Smooth muscle cell (in vitro differentiated cells): Measurements from ENCODE around the gene GSG1L. TPM values are rescaled to one million over a fixed set of nuclear protein-coding genes. Genes with fewer than 3 reads are reported as not detected.

Experiments
- DNase-seq: peaks from one replicate; lab custom pipeline; 2025; ENCODE audit not compliant: unreplicated experiment; lab: John Stamatoyannopoulos, UW
- H2AFZ ChIP-seq: fragments of 200-600 bp; sonication (generic); 2 replicates; pipeline ENCODE4 v1.6.0; 2016; ENCODE audit warnings: antibody characterized with exemption, low read depth, mild to moderate bottlenecking
- H3F3A ChIP-seq: fragments of 200-600 bp; sonication (generic); 2 replicates; pipeline ENCODE4 v1.6.0; 2017; ENCODE audit warnings: antibody characterized with exemption, low read depth
- H3K27ac ChIP-seq: fragments of 200-600 bp; sonication (generic); 2 replicates; pipeline ENCODE4 v1.5.1; 2016; ENCODE audit warnings: low read depth, mild to moderate bottlenecking
- H3K27me3 ChIP-seq: fragments of 200-600 bp; sonication (generic); 2 replicates; pipeline ENCODE4 v1.6.1; 2016; ENCODE audit warnings: low read depth, mild to moderate bottlenecking
- H3K36me3 ChIP-seq: fragments of 200-600 bp; sonication (generic); 2 replicates; pipeline ENCODE4 v1.5.1; 2016; ENCODE audit warnings: low read depth
- H3K4me1 ChIP-seq: fragments of 200-600 bp; sonication (generic); 2 replicates; pipeline ENCODE4 v1.5.1; 2016; ENCODE audit warnings: low read depth
- H3K4me2 ChIP-seq: fragments of 200-600 bp; sonication (generic); 2 replicates; pipeline ENCODE4 v1.6.0; 2016; ENCODE audit warnings: mild to moderate bottlenecking
- H3K4me3 ChIP-seq: fragments of 200-600 bp; sonication (generic); 2 replicates; pipeline ENCODE4 v1.5.1; 2016; ENCODE audit warnings: mild to moderate bottlenecking
- H3K79me2 ChIP-seq: fragments of 200-600 bp; sonication (generic); 2 replicates; pipeline ENCODE4 v1.6.0; 2016; ENCODE audit warnings: low read depth, mild to moderate bottlenecking
- H3K9ac ChIP-seq: fragments of 200-600 bp; sonication (generic); 2 replicates; pipeline ENCODE4 v1.6.0; 2016; ENCODE audit warnings: low read depth
- H3K9me3 ChIP-seq: fragments of 200-600 bp; sonication (generic); replicated peaks from 2 replicates; pipeline ENCODE4 v1.5.1; 2016; ENCODE audit warnings: low read depth
- H4K20me1 ChIP-seq: fragments of 200-600 bp; sonication (generic); 2 replicates; pipeline ENCODE4 v1.6.0; 2016; ENCODE audit warnings: low read depth
- CTCF ChIP-seq: fragments of 200-600 bp; sonication (generic); IDR thresholded peaks from 2 replicates; pipeline ENCODE4 v1.5.1; 2017; ENCODE audit warnings: borderline replicate concordance, mild to moderate bottlenecking, antibody characterized with exemption; ENCODE audit not compliant: insufficient read depth, poor library complexity, severe bottlenecking
- WGBS: methylation state at CpG from one replicate; pipeline ENCODE4 v1.1.7; 2016; ENCODE audit warnings: low lambda C conversion rate; 5-methylcytosine and 5-hydroxymethylcytosine counted together
- polyA plus RNA-seq: library from polyadenylated mRNA; unstranded; fragments of >200 nt; fragmentation: Nextera tagmentation; extraction: Ambion mirVana; gene quantifications from 2 replicates; pipeline ENCODE4 v1.2.1, GENCODE V29; 2016
- total RNA-seq: library from RNA; depleted of rRNA; stranded (reverse); fragments of >200 nt; gene quantifications from 2 replicates; pipeline ENCODE4 v1.2.3, GENCODE V29; 2014

The GSG1L gene
- total and polyA plus RNA-seq, 2 experiments from 2014 or later: 0.31 TPM; not detected in 1

- DNase-seq: no peak
- TF ChIP-seq CTCF: no peak
- no peak overlapping the region for H3K4me3 ChIP-seq
- H3K4me1 ChIP-seq: no peaks in the 10 kb centered on the region
- no peaks in the 10 kb centered on the region for H3F3A ChIP-seq
- no peaks in the 10 kb centered on the region for H3K9me3 ChIP-seq
- no peak overlapping the region for H3K9ac ChIP-seq
- H3K4me2 ChIP-seq: no peak overlapping the region
- peaks cover 6% of the 10 kb centered on the region for H3K27me3 ChIP-seq
- H3K79me2 ChIP-seq: no peaks in the 10 kb centered on the region
- no peaks in the 10 kb centered on the region for H3K36me3 ChIP-seq
- H3K27ac ChIP-seq: no peak overlapping the region
- no peak overlapping the region for H2AFZ ChIP-seq
- H4K20me1 ChIP-seq: no peaks in the 10 kb centered on the region
- WGBS: 91% methylated on average over 7 of the region's 7 CpGs
Observed at GRCh38 chr16:27950206-27950887, 113.2 kb downstream of the GSG1L start.

GRCh38 chr16:27947696-27948095 lies 115.8 kb downstream of the GSG1L start:
- Histone ChIP-seq H3K79me2 (no peaks in the 10 kb centered on the region), H2AFZ (no peak overlapping the region), H3K9me3 (no peaks in the 10 kb centered on the region), H3K4me3 (no peak overlapping the region), H3K36me3 (no peaks in the 10 kb centered on the region), H3K27me3 (peaks cover 4% of the 10 kb centered on the region), H3K4me2 (no peak overlapping the region), H4K20me1 (no peaks in the 10 kb centered on the region), H3K9ac (no peak overlapping the region), H3K27ac (no peak overlapping the region), H3K4me1 (no peaks in the 10 kb centered on the region), H3F3A (no peaks in the 10 kb centered on the region)
- no peak for TF ChIP-seq CTCF
- DNase-seq: no peak
- 89% methylated on average over 7 of the region's 7 CpGs for WGBS

- Histone ChIP-seq H4K20me1 (no peaks in the 10 kb centered on the region), H3K9ac (no peak overlapping the region), H3K36me3 (no peaks in the 10 kb centered on the region), H3K27ac (no peak overlapping the region), H3K79me2 (no peaks in the 10 kb centered on the region), H3K4me1 (no peaks in the 10 kb centered on the region), H3K4me3 (no peak overlapping the region), H3K27me3 (peaks cover 4% of the 10 kb centered on the region), H3K4me2 (no peak overlapping the region), H3F3A (no peaks in the 10 kb centered on the region), H3K9me3 (no peaks in the 10 kb centered on the region), H2AFZ (no peak overlapping the region)
- WGBS: 77% methylated on average over 15 of the region's 15 CpGs
- no peak for DNase-seq
- TF ChIP-seq CTCF: no peak
Observed at GRCh38 chr16:27945233-27945973, 118.1 kb downstream of the GSG1L start.
